KG1 (cell line): ENCODE data around the gene SLC13A3.

Experiments used
- DNase-seq: peaks from one replicate; lab custom pipeline; 2025; lab: John Stamatoyannopoulos, UW

The SLC13A3 gene

GRCh38 chr20:46605181-46605580 lies 46.1 kb downstream of the SLC13A3 start:
- DNase-seq = no peak

GRCh38 chr20:46604551-46605133 lies 46.6 kb downstream of the SLC13A3 start:
- DNase-seq = no peak

GRCh38 chr20:46602429-46602828 lies 48.8 kb downstream of the SLC13A3 start:
- DNase-seq = no peak

GRCh38 chr20:46601603-46602122 lies 49.6 kb downstream of the SLC13A3 start:
- no peak for DNase-seq

- DNase-seq = no peak
These were observed 50.9 kb downstream of the SLC13A3 start for GRCh38 chr20:46600286-46600752.

- DNase-seq = no peak
These were observed 51.9 kb downstream of the SLC13A3 start for GRCh38 chr20:46599227-46599987.

GRCh38 chr20:46595933-46596332 lies 55.3 kb downstream of the SLC13A3 start:
- DNase-seq = no peak

GRCh38 chr20:46594725-46595124 lies 56.5 kb downstream of the SLC13A3 start:
- DNase-seq = no peak

GRCh38 chr20:46592580-46593362 lies 58.5 kb downstream of the SLC13A3 start:
- no peak for DNase-seq

GRCh38 chr20:46590443-46590842 lies 60.8 kb downstream of the SLC13A3 start:
- DNase-seq = no peak

- DNase-seq = peak; percentile 4
These were observed 62.4 kb downstream of the SLC13A3 start for GRCh38 chr20:46588532-46589511.

GRCh38 chr20:46587986-46588385 lies 63.3 kb downstream of the SLC13A3 start:
- no peak for DNase-seq

GRCh38 chr20:46586724-46587123 lies 64.5 kb downstream of the SLC13A3 start:
- DNase-seq = no peak

- no peak for DNase-seq
These were observed 66.8 kb downstream of the SLC13A3 start for GRCh38 chr20:46584508-46584907.

- DNase-seq = no peak
These were observed 67.6 kb downstream of the SLC13A3 start for GRCh38 chr20:46583411-46584214.

- no peak for DNase-seq
These were observed 68.6 kb downstream of the SLC13A3 start for GRCh38 chr20:46582648-46583047.

GRCh38 chr20:46581391-46581790 lies 69.9 kb downstream of the SLC13A3 start:
- DNase-seq = no peak

GRCh38 chr20:46580613-46581205 lies 70.5 kb downstream of the SLC13A3 start:
- DNase-seq = no peak

GRCh38 chr20:46578745-46579144 lies 72.5 kb downstream of the SLC13A3 start:
- DNase-seq = no peak

- DNase-seq = no peak
These were observed 74.4 kb downstream of the SLC13A3 start for GRCh38 chr20:46576774-46577395.
